PC-3 (cell line): Measurements from ENCODE around the gene NREP.

Experiments used
- CTCF ChIP-seq: fragments of 300-600 bp; sonication (generic); conservative IDR thresholded peaks from 2 replicates; pipeline ENCODE4 v1.5.1; 2017; ENCODE audit warnings: antibody characterized with exemption, low read depth, mild to moderate bottlenecking, low read length
- EZH2phosphoT487 ChIP-seq: fragments of 300-600 bp; sonication (generic); IDR thresholded peaks from 2 replicates; pipeline ENCODE4 v1.6.1; 2018; ENCODE audit warnings: mild to moderate bottlenecking, antibody characterized with exemption, low read length, borderline replicate concordance

- TF ChIP-seq CTCF (no peak), EZH2phosphoT487 (no peak)
Measured at GRCh38 chr5:111790295-111790694, 33.3 kb upstream of the NREP start.
